ENCODE measurements around the gene MAN2B2. TPM values are rescaled to one million over a fixed set of nuclear protein-coding genes. Genes with fewer than 3 reads are reported as not detected.

MAN2B2 gene
- total RNA-seq, 2 experiments from 2014 or later = 10.8 to 13.0 TPM

DNA sequence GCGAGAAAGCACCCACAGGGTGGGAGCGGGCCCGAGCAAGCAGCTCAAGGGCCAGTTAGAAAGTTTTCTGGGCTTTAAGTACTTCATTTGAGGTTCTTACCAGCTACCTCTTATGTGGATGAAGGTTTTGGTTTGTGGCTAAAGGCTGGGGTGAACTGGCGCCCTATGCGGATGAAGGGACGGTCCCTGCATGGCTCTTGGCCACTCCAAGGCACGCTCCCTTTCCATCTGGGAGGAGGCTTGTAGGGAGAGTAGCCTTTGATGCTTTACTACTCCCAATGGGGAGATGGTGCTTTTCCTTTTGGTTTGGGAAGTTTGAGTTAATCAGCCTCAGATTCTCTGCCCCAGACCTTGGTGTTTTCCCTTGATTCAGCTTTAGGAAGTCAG lies 83.2 kb downstream of the MAN2B2 start:
- TF ChIP-seq, protein P1, sequence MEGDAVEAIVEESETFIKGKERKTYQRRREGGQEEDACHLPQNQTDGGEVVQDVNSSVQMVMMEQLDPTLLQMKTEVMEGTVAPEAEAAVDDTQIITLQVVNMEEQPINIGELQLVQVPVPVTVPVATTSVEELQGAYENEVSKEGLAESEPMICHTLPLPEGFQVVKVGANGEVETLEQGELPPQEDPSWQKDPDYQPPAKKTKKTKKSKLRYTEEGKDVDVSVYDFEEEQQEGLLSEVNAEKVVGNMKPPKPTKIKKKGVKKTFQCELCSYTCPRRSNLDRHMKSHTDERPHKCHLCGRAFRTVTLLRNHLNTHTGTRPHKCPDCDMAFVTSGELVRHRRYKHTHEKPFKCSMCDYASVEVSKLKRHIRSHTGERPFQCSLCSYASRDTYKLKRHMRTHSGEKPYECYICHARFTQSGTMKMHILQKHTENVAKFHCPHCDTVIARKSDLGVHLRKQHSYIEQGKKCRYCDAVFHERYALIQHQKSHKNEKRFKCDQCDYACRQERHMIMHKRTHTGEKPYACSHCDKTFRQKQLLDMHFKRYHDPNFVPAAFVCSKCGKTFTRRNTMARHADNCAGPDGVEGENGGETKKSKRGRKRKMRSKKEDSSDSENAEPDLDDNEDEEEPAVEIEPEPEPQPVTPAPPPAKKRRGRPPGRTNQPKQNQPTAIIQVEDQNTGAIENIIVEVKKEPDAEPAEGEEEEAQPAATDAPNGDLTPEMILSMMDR (IDR thresholded peaks at IDR 0.05) = no peak
- Mint-ChIP-seq H3K27me3 (peaks cover 13% of the 10 kb centered on the region), H3K27ac (no peak overlapping the region), H3K36me3 (ENCODE audit: low read depth) (peaks cover 2% of the 10 kb centered on the region), H3K9me3 (no peaks in the 10 kb centered on the region), H3K4me1 (ENCODE audit: low read depth) (peaks cover 6% of the 10 kb centered on the region), H3K4me3 (peak overlapping the region; percentile 6)
- DNase-seq (no peak), ATAC-seq (no peak)
- POLR2A ChIA-PET = interaction anchor here (1.2 to 4.0 kb wide), 5 partner anchors 11 to 58 kb away, joined by 4 to 39 read pairs (median 8); partner anchors contain the start of gene BLOC1S4
- CTCF ChIA-PET = interaction anchor here (1.0 to 2.6 kb wide), 3 partner anchors 12 to 17 kb away, joined by 3 to 10 read pairs (median 3); a partner anchor contains a TSS
- intact Hi-C loops (cut with micrococcal nuclease) = no loop called here

DNA sequence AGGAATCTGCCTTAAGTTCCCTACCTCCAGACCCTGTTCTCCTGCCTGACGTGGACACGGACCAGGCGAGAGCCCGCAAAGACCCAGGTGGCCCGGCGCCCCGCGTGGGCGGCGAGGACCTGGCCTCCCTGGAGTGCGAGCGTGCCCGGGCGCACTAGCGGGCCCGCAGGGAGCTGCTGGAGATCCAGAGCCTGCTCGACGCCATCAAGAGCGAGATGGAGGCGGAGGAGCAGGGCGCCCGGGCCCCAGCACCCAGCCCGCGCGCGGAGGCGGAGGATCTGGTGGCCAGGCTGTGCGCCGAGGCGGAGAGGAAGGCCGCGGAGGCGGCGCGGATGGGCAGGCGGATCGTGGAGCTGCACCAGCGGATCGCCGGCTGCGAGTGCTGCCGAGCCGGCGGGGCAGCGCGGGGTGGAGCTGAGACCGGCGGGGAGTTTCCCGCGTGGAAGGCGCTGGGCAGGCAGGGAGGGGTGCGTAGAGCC lies 83.6 kb downstream of the MAN2B2 start:
- intact Hi-C loops (cut with micrococcal nuclease) = no loop called here
- TF ChIP-seq, protein P1 (IDR thresholded peaks at IDR 0.05) = no peak
- DNase-seq = peak; percentile 59
- Mint-ChIP-seq H3K4me3 (peak overlapping the region; percentile 57), H3K9me3 (no peaks in the 10 kb centered on the region), H3K27ac (no peak overlapping the region), H3K36me3 (ENCODE audit: low read depth) (peaks cover 2% of the 10 kb centered on the region), H3K27me3 (peaks cover 16% of the 10 kb centered on the region), H3K4me1 (ENCODE audit: low read depth) (peaks cover 6% of the 10 kb centered on the region)
- ChIA-PET POLR2A (interaction anchor here (0.6 to 4.0 kb wide), 10 partner anchors 10 to 58 kb away, joined by 3 to 39 read pairs (median 4); partner anchors contain the start of gene BLOC1S4), CTCF (interaction anchor here (1.0 to 2.6 kb wide), 5 partner anchors 12 to 215 kb away, joined by 3 to 10 read pairs (median 4); a partner anchor contains a TSS)
- peak; percentile 84 for ATAC-seq

DNA sequence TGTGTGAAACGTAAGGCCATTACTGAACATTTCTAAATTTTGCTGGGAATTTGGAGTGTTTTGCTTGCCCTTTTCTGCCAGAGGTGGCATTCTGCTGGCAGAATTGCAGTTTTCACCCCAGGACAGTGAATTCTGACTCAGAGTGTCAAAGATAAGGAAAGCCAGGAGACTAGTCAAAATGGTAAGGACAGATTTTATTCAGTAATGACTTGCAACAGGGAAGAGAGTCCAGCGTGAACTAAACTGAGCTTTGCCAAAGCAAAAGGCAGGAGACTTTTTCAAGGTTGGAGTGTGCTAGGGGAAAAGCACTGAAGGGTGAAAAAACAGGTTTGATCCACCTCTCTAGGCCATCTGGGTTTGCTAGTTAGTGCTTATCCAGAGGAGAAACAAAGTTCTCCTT lies 84.9 kb downstream of the MAN2B2 start:
- CTCF ChIA-PET = interaction anchor here (1.2 to 2.6 kb wide), 2 partner anchors 14 to 21 kb away, joined by 4 to 10 read pairs; a partner anchor contains a TSS
- no peak for ATAC-seq
- H3K4me3 Mint-ChIP-seq = no peak overlapping the region
- POLR2A ChIA-PET = interaction anchor here (4.0 kb wide), 1 partner anchor 14 kb away, joined by 39 read pairs; a partner anchor contains a TSS
- intact Hi-C loops (cut with micrococcal nuclease) = no loop called here
- peaks cover 6% of the 10 kb centered on the region for H3K4me1 Mint-ChIP-seq (ENCODE audit: low read depth)
- peaks cover 20% of the 10 kb centered on the region for H3K27me3 Mint-ChIP-seq
- DNase-seq = no peak
- H3K36me3 Mint-ChIP-seq (ENCODE audit: low read depth) = peaks cover 2% of the 10 kb centered on the region
- H3K27ac Mint-ChIP-seq = no peak overlapping the region
- no peaks in the 10 kb centered on the region for H3K9me3 Mint-ChIP-seq
- TF ChIP-seq, protein P1 (IDR thresholded peaks at IDR 0.05) = no peak

- ChIA-PET POLR2A (interaction anchor here (4.0 kb wide), 1 partner anchor 13 kb away, joined by 39 read pairs; a partner anchor contains a TSS), CTCF (no interaction called here)
- H3K36me3 Mint-ChIP-seq (ENCODE audit: low read depth) = peaks cover 1% of the 10 kb centered on the region
- ATAC-seq (no peak), DNase-seq (no peak)
- no peak overlapping the region for H3K4me3 Mint-ChIP-seq
- no peak overlapping the region for H3K27ac Mint-ChIP-seq
- H3K4me1 Mint-ChIP-seq (ENCODE audit: low read depth) = peaks cover 6% of the 10 kb centered on the region
- H3K27me3 Mint-ChIP-seq = peaks cover 20% of the 10 kb centered on the region
- TF ChIP-seq, protein P1 (IDR thresholded peaks at IDR 0.05) = no peak
- intact Hi-C loops (cut with micrococcal nuclease) = no loop called here
- no peaks in the 10 kb centered on the region for H3K9me3 Mint-ChIP-seq
Observed at GRCh38 chr4:6660430-6660829, 85.4 kb downstream of the MAN2B2 start.

- Mint-ChIP-seq H3K4me3 (no peak overlapping the region), H3K4me1 (ENCODE audit: low read depth) (peaks cover 6% of the 10 kb centered on the region), H3K27ac (no peak overlapping the region), H3K27me3 (peaks cover 20% of the 10 kb centered on the region), H3K9me3 (no peaks in the 10 kb centered on the region), H3K36me3 (ENCODE audit: low read depth) (no peaks in the 10 kb centered on the region)
- ChIA-PET POLR2A (interaction anchor here (0.6 to 2.9 kb wide), 3 partner anchors 10 to 32 kb away, joined by 3 to 16 read pairs (median 3); a partner anchor contains a TSS), CTCF (interaction anchor here (0.9 to 2.2 kb wide), 6 partner anchors 12 to 211 kb away, joined by 3 to 5 read pairs (median 4); no protein-coding TSS in a partner anchor)
- intact Hi-C loops (cut with micrococcal nuclease) = no loop called here
- no peak for ATAC-seq
- TF ChIP-seq, protein P1 (IDR thresholded peaks at IDR 0.05) = no peak
- no peak for DNase-seq
Observed at GRCh38 chr4:6662591-6662990, 87.6 kb downstream of the MAN2B2 start.

Measured in activated CD8-positive, alpha-beta T cell treated with anti-CD3 and anti-CD28 coated beads for 36 hours (primary cell).